ENCODE data around the gene UBR7.

DNA sequence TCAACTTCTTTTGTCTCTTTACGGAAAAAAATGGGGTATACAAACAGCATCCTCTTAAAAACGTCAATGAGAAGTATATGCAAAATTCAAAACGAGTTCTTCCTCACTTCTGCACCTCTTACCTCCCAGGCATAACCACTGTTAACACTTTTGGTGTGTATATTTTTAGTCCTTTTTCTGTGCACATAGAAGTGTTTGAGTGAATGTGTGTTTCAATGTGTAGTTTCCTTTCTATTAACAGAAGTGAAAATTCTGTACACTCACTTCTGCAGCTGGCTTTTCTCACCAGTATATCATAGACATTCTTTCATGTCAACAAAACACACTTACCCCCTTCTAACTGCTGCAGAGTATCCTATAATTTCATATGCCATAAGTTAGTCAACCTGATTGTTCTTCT, 5.4 kb downstream of the UBR7 start:
- TF ChIP-seq, protein P1, sequence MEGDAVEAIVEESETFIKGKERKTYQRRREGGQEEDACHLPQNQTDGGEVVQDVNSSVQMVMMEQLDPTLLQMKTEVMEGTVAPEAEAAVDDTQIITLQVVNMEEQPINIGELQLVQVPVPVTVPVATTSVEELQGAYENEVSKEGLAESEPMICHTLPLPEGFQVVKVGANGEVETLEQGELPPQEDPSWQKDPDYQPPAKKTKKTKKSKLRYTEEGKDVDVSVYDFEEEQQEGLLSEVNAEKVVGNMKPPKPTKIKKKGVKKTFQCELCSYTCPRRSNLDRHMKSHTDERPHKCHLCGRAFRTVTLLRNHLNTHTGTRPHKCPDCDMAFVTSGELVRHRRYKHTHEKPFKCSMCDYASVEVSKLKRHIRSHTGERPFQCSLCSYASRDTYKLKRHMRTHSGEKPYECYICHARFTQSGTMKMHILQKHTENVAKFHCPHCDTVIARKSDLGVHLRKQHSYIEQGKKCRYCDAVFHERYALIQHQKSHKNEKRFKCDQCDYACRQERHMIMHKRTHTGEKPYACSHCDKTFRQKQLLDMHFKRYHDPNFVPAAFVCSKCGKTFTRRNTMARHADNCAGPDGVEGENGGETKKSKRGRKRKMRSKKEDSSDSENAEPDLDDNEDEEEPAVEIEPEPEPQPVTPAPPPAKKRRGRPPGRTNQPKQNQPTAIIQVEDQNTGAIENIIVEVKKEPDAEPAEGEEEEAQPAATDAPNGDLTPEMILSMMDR (IDR thresholded peaks at IDR 0.05; ENCODE audit: low read length): no peak
- no peak for TF ChIP-seq EZH2 (IDR thresholded peaks at IDR 0.05; ENCODE audit: borderline replicate concordance, low read length)

Measured in OCI-LY1 (cell line).